ENCODE data around the gene TRPV5.

- no peak for TF ChIP-seq CTCF (IDR thresholded peaks at IDR 0.05)
- no peak for TF ChIP-seq POLR2A (IDR thresholded peaks at IDR 0.05)
Measured at GRCh38 chr7:142894985-142895593, 38.5 kb downstream of the TRPV5 start.
